ENCODE results near the gene SEMA5A.
A peak's percentile ranks its signal among the peaks of the same experiment; 100 is the strongest.
"Not testable (repeated sequence)": the region's sequence is repeated elsewhere in the genome, so short reads cannot be mapped to it uniquely, and the experiment has no call there.

SEMA5A gene

GRCh38 chr5:9353048-9353447 is 192.8 kb downstream of the SEMA5A start:
- H3K36me3 ChIP-seq (ENCODE audit: control insufficient read depth in 1 of 2, insufficient read depth in 2 of 2, low read depth in 1 of 2, low read length in 2 of 2); H3K4me1 ChIP-seq (ENCODE audit: control insufficient read depth, insufficient read depth, low read depth, low read length); H3K27ac ChIP-seq (ENCODE audit: low read length, poor library complexity, severe bottlenecking): not testable (repeated sequence)

DNA sequence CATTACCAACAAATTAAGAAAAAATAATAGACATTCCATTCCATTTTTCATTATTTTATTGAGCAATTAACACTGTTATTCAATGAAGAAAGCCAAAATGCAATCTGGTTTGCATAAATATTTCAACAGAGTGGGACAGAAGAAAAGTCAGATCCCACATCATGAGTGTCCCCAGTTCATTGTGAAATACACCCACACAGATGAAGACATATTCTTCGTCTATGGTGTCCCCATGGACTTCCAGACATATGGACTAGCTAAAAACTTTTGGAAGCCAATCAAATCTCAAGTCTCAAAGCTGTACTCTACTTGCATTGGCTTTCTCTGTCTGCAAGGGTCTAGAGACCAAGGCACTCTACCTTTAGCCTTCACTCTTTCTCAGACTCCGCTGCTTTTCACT is 194.3 kb downstream of the SEMA5A start:
- DNase-seq, result no peak
- H2BK15ac ChIP-seq (ENCODE audit: low read depth, poor library complexity, severe bottlenecking), result no peak overlapping the region
- H2BK5ac ChIP-seq (ENCODE audit: low read depth, low read length, poor library complexity, severe bottlenecking), result no peak overlapping the region
- no peak overlapping the region for H2AK5ac ChIP-seq (ENCODE audit: low read length, severe bottlenecking)
- H3K4me2 ChIP-seq (ENCODE audit: low read length, poor library complexity, severe bottlenecking), result no peak overlapping the region
- peaks cover 4% of the 10 kb centered on the region for H3K4me1 ChIP-seq (ENCODE audit: control insufficient read depth, insufficient read depth, low read depth, low read length)
- H3K4ac ChIP-seq (ENCODE audit: low read depth in 1 of 2, low read length in 2 of 2), result no peak overlapping the region
- H3K9ac ChIP-seq (ENCODE audit: low read length), result no peak overlapping the region
- H3K18ac ChIP-seq (ENCODE audit: low read depth in 1 of 2, low read length in 2 of 2), result peak overlapping the region in 1 of 2 experiments; percentile 44
- no peak overlapping the region for H3K14ac ChIP-seq (ENCODE audit: low read length in 2 of 2)
- H4K8ac ChIP-seq (ENCODE audit: low read length), result no peak overlapping the region
- H3K4me3 ChIP-seq (ENCODE audit: insufficient read depth in 1 of 2, low read depth in 1 of 2, low read length in 2 of 2), result no peak overlapping the region
- H3K36me3 ChIP-seq (ENCODE audit: control insufficient read depth in 1 of 2, insufficient read depth in 2 of 2, low read depth in 1 of 2, low read length in 2 of 2), result peaks cover 0 to 1% of the 10 kb centered on the region in 2 experiments
- H4K91ac ChIP-seq (ENCODE audit: low read length), result no peak overlapping the region
- H3K79me1 ChIP-seq (replicated peaks; ENCODE audit: low read length, poor library complexity, severe bottlenecking), result peaks cover 15% of the 10 kb centered on the region
- no peaks in the 10 kb centered on the region for H3K27me3 ChIP-seq (ENCODE audit: control insufficient read depth in 1 of 2, insufficient read depth in 1 of 2, low read length in 2 of 2)
- no peaks in the 10 kb centered on the region for H3K9me3 ChIP-seq (ENCODE audit: control insufficient read depth, low read length)
- H2AFZ ChIP-seq (ENCODE audit: low read depth, low read length), result no peak overlapping the region
- H2BK120ac ChIP-seq (ENCODE audit: low read depth, low read length), result no peak overlapping the region
- H3K27ac ChIP-seq (ENCODE audit: low read length, poor library complexity, severe bottlenecking), result no peak overlapping the region
- no peak overlapping the region for H2BK12ac ChIP-seq (ENCODE audit: low read length in 2 of 2)
- H3K23ac ChIP-seq (ENCODE audit: low read length in 2 of 2), result no peak overlapping the region
- WGBS, result 93% methylated on average over 2 of the region's 2 CpGs

More at GRCh38 chr5:9353048-9353447, 192.8 kb downstream of the SEMA5A start:
- not testable (repeated sequence) for H2AK5ac ChIP-seq (ENCODE audit: low read length, severe bottlenecking); H3K23ac ChIP-seq (ENCODE audit: low read length in 2 of 2); H3K18ac ChIP-seq (ENCODE audit: low read depth in 1 of 2, low read length in 2 of 2); H2BK12ac ChIP-seq (ENCODE audit: low read length in 2 of 2); H3K9me3 ChIP-seq (ENCODE audit: control insufficient read depth, low read length); H2BK5ac ChIP-seq (ENCODE audit: low read depth, low read length, poor library complexity, severe bottlenecking); DNase-seq; H2BK15ac ChIP-seq (ENCODE audit: low read depth, poor library complexity, severe bottlenecking); H3K9ac ChIP-seq (ENCODE audit: low read length); H3K4me3 ChIP-seq (ENCODE audit: insufficient read depth in 1 of 2, low read depth in 1 of 2, low read length in 2 of 2); H3K27me3 ChIP-seq (ENCODE audit: control insufficient read depth in 1 of 2, insufficient read depth in 1 of 2, low read length in 2 of 2); H4K91ac ChIP-seq (ENCODE audit: low read length); H3K4ac ChIP-seq (ENCODE audit: low read depth in 1 of 2, low read length in 2 of 2); H3K4me2 ChIP-seq (ENCODE audit: low read length, poor library complexity, severe bottlenecking); H4K8ac ChIP-seq (ENCODE audit: low read length); H3K14ac ChIP-seq (ENCODE audit: low read length in 2 of 2); H2AFZ ChIP-seq (ENCODE audit: low read depth, low read length); H2BK120ac ChIP-seq (ENCODE audit: low read depth, low read length)
- peaks cover 15% of the 10 kb centered on the region for H3K79me1 ChIP-seq (replicated peaks; ENCODE audit: low read length, poor library complexity, severe bottlenecking)

GRCh38 chr5:9350301-9350797 is 195.5 kb downstream of the SEMA5A start:
- H2BK15ac ChIP-seq (ENCODE audit: low read depth, poor library complexity, severe bottlenecking), result no peak overlapping the region
- peak; percentile 57 for DNase-seq
- no peak overlapping the region for H2BK5ac ChIP-seq (ENCODE audit: low read depth, low read length, poor library complexity, severe bottlenecking)
- H2AFZ ChIP-seq (ENCODE audit: low read depth, low read length), result no peak overlapping the region
- peaks cover 0 to 8% of the 10 kb centered on the region in 2 experiments for H3K36me3 ChIP-seq (ENCODE audit: control insufficient read depth in 1 of 2, insufficient read depth in 2 of 2, low read depth in 1 of 2, low read length in 2 of 2)
- no peak overlapping the region for H3K4me2 ChIP-seq (ENCODE audit: low read length, poor library complexity, severe bottlenecking)
- 34% methylated on average over 4 of the region's 4 CpGs for WGBS
- H4K8ac ChIP-seq (ENCODE audit: low read length), result no peak overlapping the region
- peaks cover 19% of the 10 kb centered on the region for H3K79me1 ChIP-seq (replicated peaks; ENCODE audit: low read length, poor library complexity, severe bottlenecking)
- no peak overlapping the region for H3K14ac ChIP-seq (ENCODE audit: low read length in 2 of 2)
- no peak overlapping the region for H2BK12ac ChIP-seq (ENCODE audit: low read length in 2 of 2)
- no peak overlapping the region for H2BK120ac ChIP-seq (ENCODE audit: low read depth, low read length)
- no peaks in the 10 kb centered on the region for H3K9me3 ChIP-seq (ENCODE audit: control insufficient read depth, low read length)
- H3K4ac ChIP-seq (ENCODE audit: low read depth in 1 of 2, low read length in 2 of 2), result no peak overlapping the region
- H3K4me3 ChIP-seq (ENCODE audit: insufficient read depth in 1 of 2, low read depth in 1 of 2, low read length in 2 of 2), result no peak overlapping the region
- H3K18ac ChIP-seq (ENCODE audit: low read depth in 1 of 2, low read length in 2 of 2), result no peak overlapping the region
- H4K91ac ChIP-seq (ENCODE audit: low read length), result no peak overlapping the region
- H2AK5ac ChIP-seq (ENCODE audit: low read length, severe bottlenecking), result no peak overlapping the region
- H3K27me3 ChIP-seq (ENCODE audit: control insufficient read depth in 1 of 2, insufficient read depth in 1 of 2, low read length in 2 of 2), result no peaks in the 10 kb centered on the region
- peaks cover 7% of the 10 kb centered on the region for H3K4me1 ChIP-seq (ENCODE audit: control insufficient read depth, insufficient read depth, low read depth, low read length)
- no peak overlapping the region for H3K27ac ChIP-seq (ENCODE audit: low read length, poor library complexity, severe bottlenecking)
- H3K23ac ChIP-seq (ENCODE audit: low read length in 2 of 2), result no peak overlapping the region
- H3K9ac ChIP-seq (ENCODE audit: low read length), result no peak overlapping the region

GRCh38 chr5:9348401-9348996 is 197.4 kb downstream of the SEMA5A start:
- H3K27ac ChIP-seq (ENCODE audit: low read length, poor library complexity, severe bottlenecking), result peak overlapping the region; percentile 46
- H3K18ac ChIP-seq (ENCODE audit: low read depth in 1 of 2, low read length in 2 of 2), result no peak overlapping the region
- no peak overlapping the region for H3K4me2 ChIP-seq (ENCODE audit: low read length, poor library complexity, severe bottlenecking)
- H3K4me1 ChIP-seq (ENCODE audit: control insufficient read depth, insufficient read depth, low read depth, low read length), result peaks cover 10% of the 10 kb centered on the region
- H3K9ac ChIP-seq (ENCODE audit: low read length), result no peak overlapping the region
- H4K91ac ChIP-seq (ENCODE audit: low read length), result no peak overlapping the region
- no peak overlapping the region for H2AFZ ChIP-seq (ENCODE audit: low read depth, low read length)
- H4K8ac ChIP-seq (ENCODE audit: low read length), result no peak overlapping the region
- H3K79me1 ChIP-seq (replicated peaks; ENCODE audit: low read length, poor library complexity, severe bottlenecking), result peaks cover 13% of the 10 kb centered on the region
- H2BK12ac ChIP-seq (ENCODE audit: low read length in 2 of 2), result no peak overlapping the region
- H2BK15ac ChIP-seq (ENCODE audit: low read depth, poor library complexity, severe bottlenecking), result no peak overlapping the region
- no peak overlapping the region for H3K23ac ChIP-seq (ENCODE audit: low read length in 2 of 2)
- WGBS, result 10% methylated on average over 3 of the region's 5 CpGs
- H3K4ac ChIP-seq (ENCODE audit: low read depth in 1 of 2, low read length in 2 of 2), result no peak overlapping the region
- no peaks in the 10 kb centered on the region for H3K27me3 ChIP-seq (ENCODE audit: control insufficient read depth in 1 of 2, insufficient read depth in 1 of 2, low read length in 2 of 2)
- H3K14ac ChIP-seq (ENCODE audit: low read length in 2 of 2), result no peak overlapping the region
- H2BK5ac ChIP-seq (ENCODE audit: low read depth, low read length, poor library complexity, severe bottlenecking), result no peak overlapping the region
- no peak overlapping the region for H2BK120ac ChIP-seq (ENCODE audit: low read depth, low read length)
- DNase-seq, result peak; percentile 55
- H3K9me3 ChIP-seq (ENCODE audit: control insufficient read depth, low read length), result no peaks in the 10 kb centered on the region
- H3K4me3 ChIP-seq (ENCODE audit: insufficient read depth in 1 of 2, low read depth in 1 of 2, low read length in 2 of 2), result no peak overlapping the region
- H3K36me3 ChIP-seq (ENCODE audit: control insufficient read depth in 1 of 2, insufficient read depth in 2 of 2, low read depth in 1 of 2, low read length in 2 of 2), result peaks cover 0 to 8% of the 10 kb centered on the region in 2 experiments
- H2AK5ac ChIP-seq (ENCODE audit: low read length, severe bottlenecking), result no peak overlapping the region

All from mesenchymal stem cell (in vitro differentiated cells and primary cell).